Ramos (cell line): ENCODE results near the gene TPST1.

ENCODE experiments used
- in situ Hi-C: fragments of 300-500 bp; cut with MboI; formaldehyde crosslinking; loops from one replicate; pipeline ENCODE4 v1.14.3; 2022; ENCODE audit warnings: low sequenced_read_pairs; ENCODE audit not compliant: unreplicated experiment

Gene TPST1

DNA sequence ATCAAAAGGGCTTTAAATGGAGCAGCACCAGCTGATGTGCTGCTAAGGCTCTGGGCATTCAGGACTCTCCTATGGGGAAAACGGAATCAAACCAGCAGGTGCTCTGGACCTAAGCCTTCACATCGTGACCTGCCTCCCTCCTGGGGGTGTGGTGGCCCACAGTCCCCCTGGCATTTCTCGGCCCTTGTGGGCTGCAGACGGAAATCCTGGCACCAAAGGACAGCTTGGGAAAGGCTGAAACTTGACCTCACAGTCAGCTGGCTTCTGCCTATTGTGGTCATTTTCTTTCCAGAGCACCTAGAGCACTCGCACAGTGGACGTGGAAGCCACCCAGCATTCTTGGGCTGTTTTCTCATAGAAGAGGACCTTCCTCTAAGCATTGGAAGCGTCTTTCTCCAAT lies 74.8 kb downstream of the TPST1 start:
- in situ Hi-C loops = no loop called here

DNA sequence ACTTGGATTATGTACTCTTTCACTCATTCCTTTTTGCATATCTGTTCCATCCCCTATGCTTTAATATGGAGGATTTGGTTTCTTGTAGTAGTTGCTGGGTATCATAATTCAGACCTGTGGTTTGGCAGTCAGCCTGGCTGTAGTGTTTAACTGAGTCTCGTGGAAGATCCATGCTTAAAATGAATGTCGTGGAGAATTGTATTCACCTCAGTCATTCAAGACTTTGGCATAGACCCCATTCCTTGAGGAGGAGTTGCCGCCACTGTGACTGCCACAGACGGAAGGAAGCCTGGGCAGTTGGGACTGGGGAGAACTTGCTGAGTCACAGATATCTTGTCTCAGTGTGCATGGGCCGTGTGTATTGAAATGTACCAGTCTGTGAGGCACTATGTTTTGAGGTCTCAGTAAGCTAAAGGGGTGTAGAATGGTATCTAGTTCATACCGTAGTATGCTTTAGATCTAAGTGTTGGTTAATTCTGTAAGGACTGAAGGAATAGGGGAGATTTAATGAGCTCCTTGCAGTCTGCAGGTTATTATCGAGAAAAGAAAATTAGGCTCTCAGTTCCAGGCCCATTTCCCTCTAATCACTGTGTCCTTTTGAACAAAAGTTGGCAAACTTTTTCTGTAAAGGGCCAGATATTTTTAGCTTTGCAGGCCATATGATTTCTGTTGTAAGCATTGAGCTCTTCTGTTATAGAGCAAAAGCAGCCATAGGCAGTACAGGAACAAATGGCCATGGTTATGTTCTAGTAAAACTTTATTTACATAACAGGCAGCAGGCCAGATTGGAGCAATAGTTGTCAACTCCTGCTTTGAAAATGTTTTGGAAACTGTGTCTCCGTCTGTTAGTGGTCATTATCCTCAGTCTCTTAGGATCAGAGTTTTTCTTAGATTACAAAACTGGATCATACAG lies 76.8 kb downstream of the TPST1 start:
- in situ Hi-C loops = no loop called here

- in situ Hi-C loops = no loop called here
These were observed 77.4 kb downstream of the TPST1 start for GRCh38 chr7:66282591-66282935.

GRCh38 chr7:66283003-66283920 lies 78.1 kb downstream of the TPST1 start:
- in situ Hi-C loops = no loop called here

- in situ Hi-C loops = no loop called here
These were observed 90.9 kb downstream of the TPST1 start for GRCh38 chr7:66296001-66296521.

- in situ Hi-C loops = no loop called here
These were observed 91.4 kb downstream of the TPST1 start for GRCh38 chr7:66296557-66296956.

GRCh38 chr7:66297579-66297978 lies 92.4 kb downstream of the TPST1 start:
- in situ Hi-C loops = no loop called here

DNA sequence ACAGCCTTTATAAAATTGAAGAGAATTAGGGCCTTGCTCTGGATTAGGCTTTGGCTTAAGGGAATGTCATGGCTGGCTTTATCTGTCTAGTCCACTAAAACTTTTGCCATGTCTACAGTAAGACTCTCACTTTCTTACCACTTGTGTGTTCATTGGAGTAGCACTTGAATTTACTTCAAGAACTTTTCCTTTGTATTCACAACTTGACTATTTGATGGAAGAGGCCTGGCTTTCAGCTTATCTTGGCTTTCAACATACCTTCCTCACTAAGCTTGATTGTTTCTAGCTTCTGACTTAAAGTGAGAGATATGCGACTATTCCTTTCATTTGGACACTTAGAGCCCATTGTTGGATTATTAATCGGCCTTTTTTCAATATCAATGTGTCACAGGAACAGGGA lies 96.1 kb downstream of the TPST1 start:
- in situ Hi-C loops = no loop called here

- in situ Hi-C loops = no loop called here
These were observed 96.6 kb downstream of the TPST1 start for GRCh38 chr7:66301737-66302136.

DNA sequence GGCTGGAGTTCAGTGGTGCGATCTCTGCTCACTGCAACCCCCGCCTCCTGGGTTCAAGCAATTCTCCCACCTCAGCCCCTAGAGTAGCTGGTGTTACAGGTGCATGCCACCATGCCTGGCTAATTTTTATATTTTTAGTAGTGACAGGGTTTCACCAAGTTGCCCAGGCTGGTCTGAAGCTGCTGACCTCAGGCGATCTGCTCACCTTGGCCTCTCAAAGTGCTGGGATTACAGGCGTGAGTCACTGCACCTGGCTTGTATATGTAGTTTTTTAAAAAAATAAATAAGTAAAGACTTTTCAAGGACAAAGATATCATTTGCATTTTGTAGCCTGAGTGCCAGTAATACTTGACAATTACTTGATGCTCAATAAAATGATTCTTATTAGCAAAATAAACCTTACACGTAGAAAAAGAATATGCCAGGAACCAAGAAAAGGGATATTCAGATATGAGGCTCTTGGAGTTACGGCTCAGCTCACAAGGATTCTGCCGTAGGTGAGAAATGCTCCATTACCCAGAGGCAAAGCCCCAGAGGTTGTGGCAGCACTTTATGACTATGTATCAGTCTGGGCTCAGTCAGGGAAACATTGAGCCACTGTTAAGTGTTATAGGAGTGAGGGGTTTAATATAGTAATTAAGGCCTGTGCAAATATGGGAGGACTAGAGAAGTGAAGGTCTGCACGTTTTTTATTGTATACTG lies 98.5 kb downstream of the TPST1 start:
- in situ Hi-C loops = no loop called here

DNA sequence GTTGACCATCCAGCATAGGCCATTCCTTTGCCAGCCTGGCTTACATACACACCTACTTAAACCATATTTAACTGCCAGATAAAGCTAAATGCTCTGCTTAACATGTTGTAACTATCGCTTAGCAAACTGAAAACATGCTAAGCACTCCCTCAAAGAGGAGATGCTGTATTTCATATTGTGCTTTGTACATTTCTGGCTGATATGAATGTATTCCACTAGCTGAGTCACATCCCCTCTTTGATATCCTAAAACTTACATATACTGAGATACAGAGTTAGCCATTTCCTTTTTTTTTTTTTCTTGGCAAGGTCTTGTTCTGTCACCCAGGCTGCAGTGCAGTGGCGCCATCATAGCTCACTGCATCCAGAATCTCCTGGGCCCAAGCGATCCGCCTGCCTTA lies 99.4 kb downstream of the TPST1 start:
- in situ Hi-C loops = no loop called here

DNA sequence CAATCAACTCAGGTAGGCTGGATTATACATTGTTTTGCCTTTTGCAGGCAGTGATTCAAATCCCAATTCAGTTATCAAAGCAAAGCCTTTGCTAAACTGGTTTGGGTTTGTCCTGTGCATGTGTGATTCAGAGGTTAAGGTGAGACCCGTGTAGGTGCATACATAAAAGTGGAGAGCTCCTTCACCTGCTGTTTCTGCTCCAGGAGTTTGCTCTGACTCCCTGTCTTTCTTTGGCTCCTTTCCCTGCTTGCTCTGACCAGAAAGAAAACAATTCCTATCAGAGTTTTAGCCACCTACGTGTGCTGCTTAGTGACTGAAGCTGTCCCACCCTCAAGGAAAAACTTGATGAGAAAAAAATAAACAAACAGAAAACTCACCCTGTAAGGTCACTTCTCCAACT lies 101.1 kb downstream of the TPST1 start:
- in situ Hi-C loops = no loop called here

GRCh38 chr7:66307591-66308215 lies 102.6 kb downstream of the TPST1 start:
- in situ Hi-C loops = no loop called here

GRCh38 chr7:66308411-66308810 lies 103.3 kb downstream of the TPST1 start:
- in situ Hi-C loops = no loop called here

DNA sequence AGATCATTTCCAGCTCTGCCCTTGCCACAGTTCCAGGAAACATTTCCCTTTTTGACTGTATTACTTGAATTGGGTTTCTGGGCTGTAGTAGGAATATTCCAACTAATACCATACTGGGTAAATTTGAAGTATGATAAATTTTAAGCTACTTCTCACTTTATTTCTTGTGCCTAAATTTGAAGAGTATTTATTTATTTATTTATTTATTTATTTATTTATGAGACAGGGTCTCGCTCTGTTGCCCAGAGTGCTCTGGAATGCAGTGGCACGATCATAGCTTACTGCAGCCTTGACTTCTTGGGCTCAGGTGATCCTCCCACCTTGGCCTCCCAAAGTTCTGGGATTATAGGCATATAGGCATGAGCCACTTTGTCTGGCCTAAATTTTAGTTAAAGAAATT lies 105.5 kb downstream of the TPST1 start:
- in situ Hi-C loops = no loop called here

GRCh38 chr7:66313886-66314568 lies 108.9 kb downstream of the TPST1 start:
- in situ Hi-C loops = no loop called here

DNA sequence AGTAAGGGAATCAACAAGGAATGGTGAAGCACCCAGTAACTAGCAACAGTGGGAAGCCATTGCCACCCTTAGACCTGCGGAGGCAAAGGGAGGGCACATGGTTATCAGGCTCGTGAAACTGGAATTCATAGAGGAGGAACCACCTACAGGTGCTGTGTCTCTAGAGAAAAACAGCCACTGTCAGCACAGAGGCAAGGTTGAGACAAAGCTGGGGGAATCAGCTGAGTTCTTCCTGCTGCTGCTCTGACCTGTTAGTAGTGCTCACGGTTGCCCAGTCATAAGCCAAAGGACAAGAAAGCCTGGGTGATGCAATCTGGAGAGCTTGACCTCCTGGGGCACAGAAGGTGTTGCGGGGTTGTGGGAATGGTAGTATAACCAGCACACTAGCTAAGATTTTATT lies 110.1 kb downstream of the TPST1 start:
- in situ Hi-C loops = no loop called here

- in situ Hi-C loops = no loop called here
These were observed 114.4 kb downstream of the TPST1 start for GRCh38 chr7:66319407-66319979.

GRCh38 chr7:66321283-66321682 lies 116.1 kb downstream of the TPST1 start:
- in situ Hi-C loops = no loop called here
